Subcutaneous abdominal adipose tissue (tissue), 5 donors: ENCODE data around the gene TRABD2B.

ENCODE experiments used
- H3K27ac ChIP-seq: one replicate; pipeline ENCODE4 v1.7.0; 2013; ENCODE audit warnings: low read depth, mild to moderate bottlenecking, inconsistent platforms, low read length, moderate library complexity
- H3K27me3 ChIP-seq, 5 donors: one replicate each; pipeline ENCODE4 v1.7.0; 2013; ENCODE audit warnings: low read length in 5 of 5, inconsistent platforms in 1 of 5; ENCODE audit not compliant: control insufficient read depth in 5 of 5, insufficient read depth in 4 of 5
- H3K36me3 ChIP-seq, 5 donors: one replicate each; pipeline ENCODE4 v1.7.0; 2013; ENCODE audit warnings: low read length in 5 of 5; ENCODE audit not compliant: control insufficient read depth in 5 of 5, insufficient read depth in 5 of 5
- H3K4me1 ChIP-seq, 5 donors: one replicate each; pipeline ENCODE4 v1.7.0; 2013; ENCODE audit warnings: low read length in 5 of 5, mild to moderate bottlenecking in 3 of 5, moderate library complexity in 1 of 5; ENCODE audit not compliant: control insufficient read depth in 5 of 5, insufficient read depth in 5 of 5
- H3K4me3 ChIP-seq, 5 donors: one replicate each; pipeline ENCODE4 v1.7.0; 2013; ENCODE audit warnings: low read length in 5 of 5, low read depth in 1 of 5
- H3K9ac ChIP-seq, 5 donors: one replicate each; pipeline ENCODE4 v1.7.0; 2013; ENCODE audit warnings: low read length in 5 of 5, mild to moderate bottlenecking in 4 of 5, moderate library complexity in 3 of 5
- H3K9me3 ChIP-seq, 5 donors: one replicate each; pipeline ENCODE4 v1.7.0; 2013; ENCODE audit warnings: low read length in 5 of 5; ENCODE audit not compliant: control insufficient read depth in 5 of 5
- donor health status: healthy.
- donor health status: healthy.
- donor health status: healthy.
- donor health status: healthy.
- donor health status: healthy.

The TRABD2B gene

GRCh38 chr1:47779613-47780012, 217.6 kb downstream of the TRABD2B start:
- no peak overlapping the region for H3K9ac ChIP-seq
- H3K27ac ChIP-seq: no peak overlapping the region
- H3K4me1 ChIP-seq: peaks cover 4 to 25% (median 12%) of the 10 kb centered on the region in 5 donors
- no peaks in the 10 kb centered on the region for H3K36me3 ChIP-seq
- peaks cover 0 to 11% (median 7%) of the 10 kb centered on the region in 5 donors for H3K27me3 ChIP-seq
- H3K4me3 ChIP-seq: no peak overlapping the region
- H3K9me3 ChIP-seq: no peaks in the 10 kb centered on the region

- no peak overlapping the region for H3K9ac ChIP-seq
- no peaks in the 10 kb centered on the region for H3K9me3 ChIP-seq
- no peak overlapping the region for H3K27ac ChIP-seq
- H3K27me3 ChIP-seq: peaks cover 0 to 15% (median 10%) of the 10 kb centered on the region in 5 donors
- H3K4me1 ChIP-seq: peaks cover 4 to 15% (median 12%) of the 10 kb centered on the region in 5 donors
- no peak overlapping the region for H3K4me3 ChIP-seq
- no peaks in the 10 kb centered on the region for H3K36me3 ChIP-seq
Measured at GRCh38 chr1:47778280-47778679, 218.9 kb downstream of the TRABD2B start.

GRCh38 chr1:47777322-47777721, 219.9 kb downstream of the TRABD2B start:
- Histone ChIP-seq H3K9me3 (no peaks in the 10 kb centered on the region), H3K4me1 (peaks cover 2 to 11% (median 7%) of the 10 kb centered on the region in 5 donors), H3K27ac (no peak overlapping the region), H3K9ac (no peak overlapping the region), H3K4me3 (no peak overlapping the region), H3K27me3 (peaks cover 0 to 15% (median 10%) of the 10 kb centered on the region in 5 donors), H3K36me3 (no peaks in the 10 kb centered on the region)

GRCh38 chr1:47776667-47777131, 220.5 kb downstream of the TRABD2B start:
- Histone ChIP-seq H3K4me3 (no peak overlapping the region), H3K27ac (no peak overlapping the region), H3K36me3 (no peaks in the 10 kb centered on the region), H3K9me3 (no peaks in the 10 kb centered on the region), H3K27me3 (peaks cover 0 to 15% (median 10%) of the 10 kb centered on the region in 5 donors), H3K9ac (no peak overlapping the region), H3K4me1 (peaks cover 0 to 8% (median 4%) of the 10 kb centered on the region in 5 donors)

GRCh38 chr1:47774986-47775834, 222.0 kb downstream of the TRABD2B start:
- no peak overlapping the region for H3K4me3 ChIP-seq
- H3K4me1 ChIP-seq: no peaks in the 10 kb centered on the region
- peaks cover 0 to 15% (median 10%) of the 10 kb centered on the region in 5 donors for H3K27me3 ChIP-seq
- H3K36me3 ChIP-seq: no peaks in the 10 kb centered on the region
- H3K9ac ChIP-seq: no peak overlapping the region
- no peaks in the 10 kb centered on the region for H3K9me3 ChIP-seq
- H3K27ac ChIP-seq: no peak overlapping the region

- Histone ChIP-seq H3K9ac (no peak overlapping the region), H3K36me3 (no peaks in the 10 kb centered on the region), H3K9me3 (no peaks in the 10 kb centered on the region), H3K27me3 (peaks cover 0 to 11% (median 10%) of the 10 kb centered on the region in 5 donors), H3K4me1 (no peaks in the 10 kb centered on the region), H3K27ac (no peak overlapping the region), H3K4me3 (no peak overlapping the region)
Measured at GRCh38 chr1:47772960-47773682, 224.1 kb downstream of the TRABD2B start.

GRCh38 chr1:47772281-47772680, 224.9 kb downstream of the TRABD2B start:
- H3K36me3 ChIP-seq: no peaks in the 10 kb centered on the region
- no peaks in the 10 kb centered on the region for H3K4me1 ChIP-seq
- H3K4me3 ChIP-seq: no peak overlapping the region
- H3K27me3 ChIP-seq: peaks cover 0 to 8% (median 4%) of the 10 kb centered on the region in 5 donors
- H3K27ac ChIP-seq: no peak overlapping the region
- no peaks in the 10 kb centered on the region for H3K9me3 ChIP-seq
- H3K9ac ChIP-seq: no peak overlapping the region

- Histone ChIP-seq H3K9me3 (no peaks in the 10 kb centered on the region), H3K4me3 (no peak overlapping the region), H3K4me1 (no peaks in the 10 kb centered on the region), H3K36me3 (no peaks in the 10 kb centered on the region), H3K27ac (no peak overlapping the region), H3K9ac (no peak overlapping the region), H3K27me3 (peaks cover 0 to 8% (median 4%) of the 10 kb centered on the region in 5 donors)
Measured at GRCh38 chr1:47771751-47772150, 225.4 kb downstream of the TRABD2B start.

GRCh38 chr1:47769983-47770382, 227.2 kb downstream of the TRABD2B start:
- peaks cover 0 to 7% (median 4%) of the 10 kb centered on the region in 5 donors for H3K27me3 ChIP-seq
- no peak overlapping the region for H3K9ac ChIP-seq
- H3K4me1 ChIP-seq: no peaks in the 10 kb centered on the region
- H3K9me3 ChIP-seq: no peaks in the 10 kb centered on the region
- no peak overlapping the region for H3K27ac ChIP-seq
- H3K4me3 ChIP-seq: no peak overlapping the region
- H3K36me3 ChIP-seq: no peaks in the 10 kb centered on the region

- Histone ChIP-seq H3K4me1 (no peaks in the 10 kb centered on the region), H3K27ac (no peak overlapping the region), H3K4me3 (no peak overlapping the region), H3K9me3 (no peaks in the 10 kb centered on the region), H3K9ac (no peak overlapping the region), H3K36me3 (no peaks in the 10 kb centered on the region), H3K27me3 (peaks cover 0 to 4% (median under 1%) of the 10 kb centered on the region in 5 donors)
Measured at GRCh38 chr1:47769295-47769694, 227.9 kb downstream of the TRABD2B start.
